Parathyroid adenoma (tissue), 2 donors: ENCODE measurements around the gene ZNF853.

Experiments used
- H2AFZ ChIP-seq: fragments of 300-600 bp; sonication (generic); one replicate; pipeline ENCODE4 v1.7.0; 2017; ENCODE audit warnings: antibody characterized with exemption, mild to moderate bottlenecking
- H3K27ac ChIP-seq: fragments of 300-600 bp; sonication (generic); one replicate; pipeline ENCODE4 v1.7.0; 2017
- H3K27me3 ChIP-seq: fragments of 300-600 bp; sonication (generic); one replicate; pipeline ENCODE4 v1.7.0; 2017; ENCODE audit warnings: low read length; ENCODE audit not compliant: control insufficient read depth, insufficient read depth
- H3K36me3 ChIP-seq: fragments of 300-600 bp; sonication (generic); one replicate; pipeline ENCODE4 v1.7.0; 2017; ENCODE audit warnings: low read length; ENCODE audit not compliant: control insufficient read depth, insufficient read depth
- H3K4me1 ChIP-seq: fragments of 300-600 bp; sonication (generic); one replicate; pipeline ENCODE4 v1.7.0; 2017; ENCODE audit warnings: control low read depth
- H3K4me2 ChIP-seq: fragments of 300-600 bp; sonication (generic); one replicate; pipeline ENCODE4 v1.7.0; 2017; ENCODE audit warnings: low read length
- H3K4me3 ChIP-seq: fragments of 300-600 bp; sonication (generic); one replicate; pipeline ENCODE4 v1.7.0; 2017; ENCODE audit warnings: low read depth, low read length
- H3K79me2 ChIP-seq: fragments of 300-600 bp; sonication (generic); one replicate; pipeline ENCODE4 v1.7.0; 2017; ENCODE audit warnings: control low read depth
- H3K9ac ChIP-seq: fragments of 300-600 bp; sonication (generic); one replicate; pipeline ENCODE4 v1.7.0; 2017; ENCODE audit warnings: mild to moderate bottlenecking
- H3K9me3 ChIP-seq: fragments of 300-600 bp; sonication (generic); one replicate; pipeline ENCODE4 v1.7.0; 2017; ENCODE audit warnings: low read length; ENCODE audit not compliant: control insufficient read depth
- CTCF ChIP-seq: fragments of 300-600 bp; sonication (generic); IDR thresholded peaks from one replicate; pipeline ENCODE4 v1.7.0; 2017; ENCODE audit warnings: antibody characterized with exemption, mild to moderate bottlenecking
- donor health status: primary hyperparathyroidism.

The ZNF853 gene

GRCh38 chr7:6640246-6640721 is 24.9 kb downstream of the ZNF853 start:
- no peak overlapping the region for H3K4me3 ChIP-seq
- H3K79me2 ChIP-seq = peaks cover 8% of the 10 kb centered on the region
- no peaks in the 10 kb centered on the region for H3K9me3 ChIP-seq
- H3K9ac ChIP-seq = no peak overlapping the region
- H3K27me3 ChIP-seq = no peaks in the 10 kb centered on the region
- no peaks in the 10 kb centered on the region for H3K36me3 ChIP-seq
- H3K4me2 ChIP-seq = no peak overlapping the region
- peaks cover 8% of the 10 kb centered on the region for H3K4me1 ChIP-seq
- TF ChIP-seq CTCF = no peak
- H3K27ac ChIP-seq = no peak overlapping the region
- H2AFZ ChIP-seq = no peak overlapping the region

- H3K4me1 ChIP-seq = peaks cover 8% of the 10 kb centered on the region
- H3K36me3 ChIP-seq = no peaks in the 10 kb centered on the region
- H3K9me3 ChIP-seq = no peaks in the 10 kb centered on the region
- H3K27me3 ChIP-seq = no peaks in the 10 kb centered on the region
- H3K4me2 ChIP-seq = no peak overlapping the region
- TF ChIP-seq CTCF = no peak
- peaks cover 8% of the 10 kb centered on the region for H3K79me2 ChIP-seq
- H3K9ac ChIP-seq = no peak overlapping the region
- H3K27ac ChIP-seq = no peak overlapping the region
- H2AFZ ChIP-seq = no peak overlapping the region
- H3K4me3 ChIP-seq = no peak overlapping the region
These were observed 26.1 kb downstream of the ZNF853 start for GRCh38 chr7:6641305-6642035.

GRCh38 chr7:6642239-6642839 is 26.9 kb downstream of the ZNF853 start:
- Histone ChIP-seq H2AFZ (no peak overlapping the region), H3K79me2 (peaks cover 5% of the 10 kb centered on the region), H3K4me2 (no peak overlapping the region), H3K4me3 (no peak overlapping the region), H3K27ac (no peak overlapping the region), H3K36me3 (no peaks in the 10 kb centered on the region), H3K4me1 (peaks cover 8% of the 10 kb centered on the region), H3K9ac (no peak overlapping the region), H3K9me3 (no peaks in the 10 kb centered on the region), H3K27me3 (no peaks in the 10 kb centered on the region)
- no peak for TF ChIP-seq CTCF

GRCh38 chr7:6642861-6643640 is 27.6 kb downstream of the ZNF853 start:
- H3K4me1 ChIP-seq = peaks cover 8% of the 10 kb centered on the region
- no peaks in the 10 kb centered on the region for H3K36me3 ChIP-seq
- no peak overlapping the region for H3K9ac ChIP-seq
- H3K79me2 ChIP-seq = peaks cover 5% of the 10 kb centered on the region
- H3K4me3 ChIP-seq = no peak overlapping the region
- no peaks in the 10 kb centered on the region for H3K9me3 ChIP-seq
- no peak overlapping the region for H3K27ac ChIP-seq
- TF ChIP-seq CTCF = no peak
- H2AFZ ChIP-seq = no peak overlapping the region
- no peaks in the 10 kb centered on the region for H3K27me3 ChIP-seq
- H3K4me2 ChIP-seq = no peak overlapping the region
